ENCODE results near the gene KIF21A.

KIF21A gene

DNA sequence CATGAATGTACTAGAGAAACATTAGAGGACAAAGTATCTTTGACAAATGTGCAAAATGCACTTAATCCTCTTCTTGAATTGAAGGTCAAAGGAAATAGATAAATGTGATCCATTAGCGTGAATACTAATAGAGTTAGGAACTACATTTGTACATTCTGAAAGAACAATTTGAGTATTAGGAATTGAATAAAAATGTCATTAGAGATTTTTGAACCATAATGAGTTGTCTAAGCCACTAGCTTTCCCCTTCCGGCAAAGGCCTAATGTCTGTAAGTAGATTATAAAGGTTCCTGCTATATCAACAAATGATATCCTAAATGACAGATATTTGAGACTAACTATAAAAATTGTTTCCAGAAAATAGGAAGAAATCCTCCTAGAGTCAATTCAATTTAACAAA is 59.8 kb downstream of the KIF21A start:
- DNase-seq, result no peak

DNA sequence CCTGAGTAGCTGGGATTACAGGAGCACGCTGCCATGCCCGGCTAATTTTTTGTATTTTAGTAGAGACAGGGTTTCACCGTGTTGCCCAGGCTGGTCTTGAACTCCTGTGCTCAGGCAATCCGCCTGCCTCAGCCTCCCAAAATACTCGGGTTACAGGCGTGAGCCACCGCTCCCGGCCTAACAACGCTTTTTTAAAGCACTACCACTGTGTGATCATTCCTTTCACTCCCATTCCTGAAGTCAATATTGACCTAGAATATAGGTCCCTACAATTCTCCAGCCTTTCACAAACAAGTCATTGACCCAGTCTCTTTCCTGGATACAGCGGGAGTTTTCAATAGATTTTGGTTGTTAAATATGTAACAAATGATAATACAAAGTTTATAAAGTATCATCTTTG is 62.8 kb downstream of the KIF21A start:
- DNase-seq, result no peak

DNA sequence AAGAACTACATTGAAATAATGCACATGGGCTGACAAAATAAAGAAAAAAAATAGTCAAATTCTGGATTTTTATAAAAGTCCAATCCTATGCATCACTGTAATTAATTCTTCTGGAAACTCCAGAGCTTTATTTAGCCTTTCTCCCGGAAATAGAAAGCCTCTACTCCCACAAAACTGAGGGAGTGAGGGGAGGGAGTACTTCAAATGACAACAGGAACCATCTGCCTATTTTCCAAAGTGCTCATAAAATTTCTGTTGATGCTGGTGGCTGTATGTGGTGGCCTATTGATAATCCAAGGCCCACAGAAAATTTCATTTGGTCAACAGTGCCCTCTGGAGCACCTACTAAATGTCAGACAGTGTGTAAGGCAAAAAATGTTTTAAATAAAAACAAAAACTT is 64.6 kb downstream of the KIF21A start:
- no peak for DNase-seq

DNA sequence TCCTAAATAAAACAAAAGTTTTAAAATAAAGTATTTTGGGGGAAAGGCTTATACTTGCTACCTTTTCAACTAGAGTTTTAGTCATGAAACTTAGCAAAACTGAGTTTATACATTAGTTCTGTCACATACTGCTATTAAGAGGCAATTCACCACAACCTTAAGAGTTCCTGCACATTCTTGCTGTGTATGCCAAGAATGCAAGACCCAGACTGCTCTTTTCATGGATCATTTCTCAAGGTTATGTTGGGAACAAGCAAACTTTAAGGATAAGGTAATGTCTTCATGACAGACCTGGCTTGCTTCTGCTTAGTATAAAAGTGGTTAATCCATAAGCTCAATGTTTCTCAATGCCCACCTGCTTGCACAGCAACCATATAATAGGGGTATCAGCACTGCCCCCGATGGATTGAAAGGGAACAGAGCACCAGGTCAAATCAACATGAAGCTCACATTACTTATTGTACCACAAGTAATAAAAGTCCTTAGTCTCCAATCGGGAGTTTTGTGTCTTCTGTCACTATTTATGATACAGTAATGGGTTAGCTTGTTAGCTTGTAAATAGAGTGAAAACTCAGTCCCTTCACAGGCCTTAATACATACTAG is 67.6 kb downstream of the KIF21A start:
- no peak for DNase-seq

DNA sequence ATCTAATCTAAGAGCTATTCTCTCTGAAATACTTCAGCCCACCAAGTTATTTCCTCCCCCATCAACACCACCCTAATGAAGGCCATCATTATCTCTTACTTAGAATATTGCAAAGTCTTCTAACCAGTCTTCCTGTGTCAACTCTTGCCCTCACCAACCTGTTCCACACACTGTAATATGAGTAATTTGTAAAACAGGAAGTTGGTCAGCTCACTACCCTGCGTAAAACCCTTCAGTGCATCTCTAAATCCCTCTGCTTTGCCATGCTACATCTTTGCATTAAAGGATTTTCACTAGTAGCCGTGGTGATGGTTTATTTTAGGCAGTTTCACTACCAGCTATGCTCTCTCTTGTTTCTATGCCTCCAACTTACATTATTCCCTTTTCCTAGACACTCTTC is 70.0 kb downstream of the KIF21A start:
- DNase-seq, result no peak

DNA sequence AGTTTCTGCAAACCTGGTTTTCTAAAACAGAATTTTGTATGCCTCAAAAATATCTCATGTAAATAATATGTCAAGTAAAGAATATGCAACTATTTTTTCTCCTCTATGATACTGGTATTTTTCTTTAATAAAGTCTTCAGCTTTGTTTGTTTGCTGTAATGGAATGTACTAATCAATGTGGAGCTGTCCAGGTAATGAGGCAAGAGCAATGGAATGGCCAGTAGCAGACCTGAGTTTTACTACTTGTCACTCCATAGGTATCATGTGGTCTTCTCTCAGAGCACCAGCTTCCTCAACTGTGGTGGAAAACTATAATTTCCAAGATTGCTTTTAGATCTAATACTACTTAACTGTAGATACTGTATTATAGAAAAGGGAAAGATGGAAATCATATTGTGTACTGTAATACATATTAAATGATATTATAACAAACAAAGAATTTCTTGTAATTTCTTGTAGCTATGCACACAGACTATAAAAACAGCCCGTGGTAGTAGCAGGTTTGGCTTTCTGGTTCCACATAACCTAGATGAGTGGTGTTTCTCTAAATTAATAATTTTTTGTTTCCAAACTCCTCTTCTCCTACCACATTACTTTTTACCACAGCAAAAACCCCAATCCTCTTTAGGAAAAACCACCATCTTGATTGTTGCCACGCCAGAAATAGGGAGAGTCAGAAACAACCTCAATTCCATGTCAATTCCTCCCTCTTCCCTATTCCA is 70.6 kb downstream of the KIF21A start:
- no peak for DNase-seq

DNA sequence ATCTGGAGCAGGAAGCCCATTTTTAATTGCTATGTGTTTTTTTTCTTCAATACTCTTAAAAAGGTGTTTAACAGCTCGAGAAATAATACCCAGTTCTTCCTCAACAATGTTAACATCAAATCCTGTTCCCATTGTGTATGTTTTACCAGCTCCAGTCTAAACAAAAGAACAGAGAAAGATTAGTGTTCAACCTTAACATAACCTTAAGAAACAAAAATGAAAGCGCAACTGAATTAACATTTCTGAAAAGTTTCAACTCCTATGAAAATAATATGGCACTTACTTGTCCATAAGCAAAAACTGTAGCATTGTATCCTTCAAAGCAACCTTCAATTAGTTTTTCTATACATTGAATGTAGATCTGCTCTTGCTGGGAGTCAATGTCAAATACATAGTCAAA is 73.2 kb downstream of the KIF21A start:
- no peak for DNase-seq

DNA sequence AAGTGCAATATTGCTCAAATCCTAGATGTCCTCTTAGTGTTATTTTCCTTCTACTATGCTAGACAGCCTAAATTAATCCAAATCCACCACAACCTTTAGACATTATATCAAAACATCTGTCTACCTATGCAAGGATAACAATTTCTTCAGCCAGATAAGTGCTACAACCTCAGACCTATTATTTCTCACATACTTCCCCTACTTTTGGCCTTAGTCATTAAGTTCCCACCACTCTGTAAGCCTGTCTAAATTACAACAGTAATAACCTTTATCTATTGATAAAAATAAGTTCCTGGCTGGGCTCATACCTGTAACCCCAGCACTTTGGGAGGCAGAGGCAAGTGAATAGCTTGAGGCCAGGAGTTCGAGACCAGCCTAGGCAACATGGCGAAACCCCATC is 74.0 kb downstream of the KIF21A start:
- no peak for DNase-seq

DNA sequence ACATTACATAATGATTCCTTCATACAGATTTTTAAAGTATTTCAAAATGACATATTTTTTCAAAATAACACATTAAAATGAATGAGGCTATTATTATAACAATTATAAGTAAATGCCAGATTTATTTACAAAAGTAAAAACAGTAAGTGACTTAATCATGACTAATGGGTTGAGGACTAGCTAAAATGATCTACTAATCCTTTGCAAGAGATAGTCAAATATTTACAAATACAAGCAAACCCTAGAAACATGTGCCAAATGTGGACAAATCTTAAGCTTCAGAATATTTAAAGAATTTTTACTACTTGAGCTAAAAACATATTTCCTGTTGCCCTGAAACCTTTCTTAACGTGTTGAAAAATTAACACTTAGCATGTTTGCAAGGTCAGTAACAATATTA is 74.8 kb downstream of the KIF21A start:
- no peak for DNase-seq

DNA sequence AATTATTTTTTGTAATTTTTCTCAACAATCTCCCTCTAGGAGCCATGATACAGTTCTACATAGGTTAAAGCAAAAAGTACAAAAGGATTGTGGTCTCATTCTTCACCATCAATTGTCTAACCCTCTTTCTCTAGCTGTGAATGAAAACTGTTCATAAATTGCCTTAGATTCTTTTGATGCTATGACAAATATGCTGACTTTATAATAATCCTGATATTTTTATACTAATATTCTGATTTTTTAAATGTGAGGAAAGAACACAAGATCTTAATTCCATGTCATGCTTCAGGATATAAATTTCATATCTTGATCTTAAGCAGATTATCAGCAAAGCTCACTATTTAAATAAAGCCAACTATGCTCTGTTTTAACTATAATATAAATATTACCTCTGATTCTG is 75.4 kb downstream of the KIF21A start:
- no peak for DNase-seq

DNA sequence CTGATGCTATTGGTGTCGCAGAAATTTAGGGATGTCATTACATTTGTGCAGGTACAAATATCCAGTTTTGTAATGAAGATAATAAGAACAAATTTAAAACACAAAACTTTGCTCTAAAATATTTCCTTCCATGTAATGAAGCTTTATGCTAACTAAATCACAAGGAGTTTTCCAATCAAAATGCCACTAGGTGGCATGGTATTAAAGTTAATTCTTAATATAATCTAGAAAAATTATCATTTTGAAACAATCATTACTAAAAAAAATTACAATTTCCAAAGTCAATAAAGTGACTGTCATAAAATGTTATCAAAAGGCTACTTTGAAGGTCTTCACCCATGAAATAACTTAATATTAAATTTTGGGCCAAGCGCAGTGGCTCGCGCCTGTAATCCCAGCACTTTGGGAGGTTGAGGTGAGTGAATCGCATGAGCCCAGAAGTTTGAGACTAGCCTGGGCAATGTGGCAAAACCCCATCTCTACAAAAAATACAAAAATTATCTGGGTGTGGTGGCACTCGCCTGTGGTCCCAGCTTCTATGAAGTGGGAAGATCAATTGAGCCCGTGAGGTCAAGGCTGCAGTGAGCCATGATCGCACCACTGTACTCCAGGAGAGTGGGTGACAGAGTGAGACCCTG is 77.4 kb downstream of the KIF21A start:
- no peak for DNase-seq

DNA sequence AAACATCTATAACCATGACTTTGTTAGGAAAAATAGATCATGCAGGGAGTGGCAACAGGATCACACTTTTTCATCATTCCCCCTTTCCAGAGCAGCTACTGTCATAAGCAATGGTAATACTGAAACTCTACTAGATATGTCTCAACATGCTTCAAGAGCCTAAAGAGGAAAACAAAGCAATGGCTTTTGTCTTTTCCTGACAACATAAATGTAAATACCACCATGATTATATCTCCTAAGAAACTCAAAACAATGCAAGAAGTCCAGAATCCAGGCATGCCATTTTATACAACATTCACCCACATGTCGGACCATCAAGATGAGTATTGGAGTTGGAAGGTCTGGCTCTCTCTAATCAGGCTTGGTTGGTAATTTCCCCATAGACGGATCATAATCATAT is 78.7 kb downstream of the KIF21A start:
- DNase-seq, result no peak

DNA sequence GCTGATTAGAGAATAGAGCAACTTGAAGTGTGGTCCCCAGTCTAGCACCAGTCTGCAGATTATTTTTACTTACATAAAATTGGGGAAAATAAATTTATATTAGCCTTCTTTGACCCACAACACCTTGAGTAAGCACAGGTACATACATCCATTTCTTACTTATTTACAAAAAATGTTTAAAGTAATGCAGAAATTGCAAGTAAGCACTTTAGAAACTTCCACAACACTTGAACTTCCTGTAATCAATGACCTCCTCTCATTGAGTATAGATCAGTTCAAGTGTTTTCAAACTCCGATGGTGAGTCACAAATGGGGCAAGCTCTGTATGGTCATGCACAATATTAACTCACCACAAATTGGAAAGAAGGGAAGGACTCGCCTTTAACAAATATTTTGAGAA is 83.3 kb downstream of the KIF21A start:
- no peak for DNase-seq

DNA sequence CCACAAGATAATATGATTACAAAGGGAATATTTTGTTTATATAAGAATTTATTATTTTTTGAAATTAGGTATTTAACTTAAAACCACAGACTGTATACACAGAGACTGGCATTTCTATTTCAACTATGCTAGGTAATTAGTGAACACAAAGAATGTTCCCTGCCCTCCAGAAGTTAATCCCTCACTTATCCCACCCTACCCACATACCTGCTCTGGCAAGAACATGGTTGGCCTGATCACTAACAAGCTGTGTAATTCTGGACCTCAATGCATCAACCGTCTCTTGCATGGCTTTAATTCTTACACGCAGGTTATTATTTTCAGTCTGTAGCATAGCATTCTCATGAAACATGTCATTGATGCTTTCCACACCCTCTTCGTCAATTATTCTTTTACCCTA is 85.9 kb downstream of the KIF21A start:
- DNase-seq, result no peak

DNA sequence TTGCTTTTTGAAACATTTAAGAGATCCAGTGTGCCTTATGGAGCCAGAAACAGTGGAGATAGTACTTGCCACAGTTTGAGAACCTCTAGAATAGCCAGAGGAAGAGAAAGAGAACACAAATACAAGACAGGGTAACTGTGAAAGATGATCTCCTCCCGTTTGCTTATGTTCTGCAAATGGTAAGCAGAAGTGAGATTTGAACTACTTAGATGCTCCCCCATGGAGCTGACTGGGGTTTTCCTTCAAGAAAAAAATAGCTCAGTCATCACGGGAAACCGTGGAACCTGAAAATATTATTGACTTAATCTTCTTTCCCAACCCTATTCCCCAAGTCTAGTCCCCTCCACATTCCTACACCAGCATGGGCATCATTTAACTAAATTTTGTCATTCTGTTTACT is 87.1 kb downstream of the KIF21A start:
- no peak for DNase-seq

DNA sequence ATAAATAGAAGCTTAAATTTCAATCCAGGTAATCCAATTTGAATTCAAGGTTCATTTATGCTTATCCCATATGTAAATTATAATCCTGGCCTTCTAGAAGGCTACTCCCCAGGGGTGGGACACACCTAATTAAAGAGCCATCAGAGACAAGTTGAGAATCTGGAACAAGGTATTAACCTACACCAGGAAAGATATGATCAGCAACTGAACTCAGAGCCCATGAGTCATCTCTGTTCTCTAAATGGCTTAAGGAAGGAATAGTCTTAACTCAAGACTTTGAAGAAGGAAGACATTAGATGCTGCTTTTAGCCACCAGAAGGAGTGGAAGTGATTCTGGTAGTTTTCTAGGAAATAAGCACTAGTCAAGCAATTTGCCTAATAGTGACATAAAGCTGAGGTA is 88.0 kb downstream of the KIF21A start:
- no peak for DNase-seq

DNA sequence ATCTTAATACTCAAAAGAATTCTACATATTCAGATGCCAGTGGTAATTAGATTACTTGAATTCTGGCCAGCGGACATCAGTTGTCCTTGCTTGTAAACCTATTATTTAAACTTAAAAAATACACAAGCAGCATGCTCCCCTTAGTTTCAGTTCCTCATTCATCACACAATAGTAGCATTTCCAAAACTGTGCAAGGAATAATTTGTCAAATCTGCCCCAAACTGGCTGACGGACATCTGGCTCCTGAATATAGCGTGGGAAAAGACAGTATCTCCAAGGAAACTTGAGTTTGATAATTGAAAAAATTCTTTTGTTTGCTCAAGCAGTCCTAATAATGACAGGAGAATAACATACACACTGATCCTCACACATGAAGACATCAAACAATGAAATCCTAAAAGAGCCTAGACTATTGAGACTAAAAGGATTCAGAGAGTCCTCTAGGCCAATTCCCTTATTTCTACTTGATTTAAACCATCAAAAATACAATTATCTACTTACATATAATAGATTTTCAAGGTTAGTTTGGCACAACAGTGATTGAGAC is 90.4 kb downstream of the KIF21A start:
- DNase-seq, result no peak

DNA sequence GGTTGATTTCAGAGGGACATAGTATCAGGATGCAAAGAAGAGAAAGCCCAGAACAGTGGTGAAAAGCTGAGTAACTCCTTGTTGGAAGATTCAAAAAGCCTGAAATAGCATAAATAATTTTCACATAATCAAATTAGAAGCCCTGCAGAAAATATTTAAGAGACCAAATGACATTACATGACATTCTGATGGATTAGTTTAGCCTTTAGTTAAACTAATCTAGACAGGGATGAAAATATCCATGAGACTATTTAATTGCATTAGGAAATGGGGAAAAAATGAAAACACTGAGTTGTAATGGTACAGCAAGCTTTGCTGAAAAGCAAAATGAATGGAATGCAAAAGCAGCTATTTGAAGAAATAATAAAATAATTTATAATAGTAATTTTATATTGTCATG is 91.8 kb downstream of the KIF21A start:
- DNase-seq, result no peak

DNA sequence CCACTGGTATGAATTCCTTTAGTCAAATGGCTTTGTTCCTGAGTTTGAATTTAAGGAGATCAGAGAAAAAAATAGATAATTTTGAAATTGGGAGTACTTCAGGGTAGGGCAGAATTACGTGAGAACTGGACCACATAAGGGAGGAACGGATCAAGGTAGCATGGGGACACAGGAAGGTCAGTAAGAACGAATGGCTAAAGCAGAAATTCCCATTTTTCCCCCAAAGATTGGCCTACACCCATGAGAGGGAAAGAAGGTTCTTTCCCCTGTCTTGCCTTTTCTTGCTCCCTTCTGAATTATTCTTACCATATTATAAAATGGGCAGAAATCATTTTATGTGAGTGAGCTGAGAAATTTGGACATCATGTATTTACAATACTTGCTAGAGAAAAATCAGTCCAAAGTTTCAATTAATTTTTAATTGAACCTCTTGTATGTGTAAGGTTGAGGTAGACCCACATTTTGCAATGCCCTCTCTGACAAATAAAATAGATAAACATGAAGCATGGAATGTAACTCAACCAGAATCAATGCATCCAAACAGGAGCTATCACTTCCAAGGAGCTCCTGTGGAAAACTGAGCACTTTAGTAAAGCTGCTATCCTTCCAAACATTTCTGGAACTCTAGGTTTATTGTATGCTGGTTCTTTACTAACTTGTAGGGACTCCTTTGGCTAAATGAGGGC is 93.8 kb downstream of the KIF21A start:
- no peak for DNase-seq

DNA sequence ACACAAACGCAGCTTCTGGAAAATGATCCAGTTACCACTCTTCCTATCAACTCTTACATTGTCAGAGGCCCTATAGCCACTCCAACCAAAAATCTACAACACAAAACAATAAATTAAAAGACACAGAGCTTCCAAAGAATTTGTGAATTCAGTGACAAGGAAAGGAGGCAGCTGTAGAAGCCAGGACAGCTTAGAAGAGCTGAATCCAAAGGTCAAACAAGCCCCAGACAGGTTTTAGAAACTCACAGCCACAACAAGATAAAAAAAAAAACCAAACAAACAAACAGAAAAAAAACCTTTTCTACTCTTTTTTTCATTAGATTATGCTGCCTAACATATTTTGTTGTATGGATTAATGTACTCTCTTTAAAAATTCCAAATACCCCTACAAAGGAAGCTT is 94.4 kb downstream of the KIF21A start:
- DNase-seq, result no peak

DNA sequence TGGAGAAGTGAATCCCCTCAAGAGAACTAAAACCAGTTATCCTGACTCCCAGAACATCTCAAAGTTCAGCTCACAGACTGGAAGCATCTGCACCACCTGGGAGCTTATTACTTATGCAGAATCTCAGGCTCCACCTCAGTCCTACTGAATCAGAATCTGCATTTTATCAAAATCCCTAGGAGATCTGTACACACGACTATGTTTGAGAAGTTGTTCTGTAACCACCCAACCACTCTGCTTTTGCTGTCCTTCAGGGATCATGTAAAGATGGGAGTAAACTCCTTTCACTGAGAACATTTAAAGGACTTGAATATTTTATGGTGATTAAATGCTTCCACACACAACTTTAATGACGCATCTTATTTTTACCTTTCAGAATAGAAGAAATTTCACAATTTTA is 98.0 kb downstream of the KIF21A start:
- DNase-seq, result no peak

DNA sequence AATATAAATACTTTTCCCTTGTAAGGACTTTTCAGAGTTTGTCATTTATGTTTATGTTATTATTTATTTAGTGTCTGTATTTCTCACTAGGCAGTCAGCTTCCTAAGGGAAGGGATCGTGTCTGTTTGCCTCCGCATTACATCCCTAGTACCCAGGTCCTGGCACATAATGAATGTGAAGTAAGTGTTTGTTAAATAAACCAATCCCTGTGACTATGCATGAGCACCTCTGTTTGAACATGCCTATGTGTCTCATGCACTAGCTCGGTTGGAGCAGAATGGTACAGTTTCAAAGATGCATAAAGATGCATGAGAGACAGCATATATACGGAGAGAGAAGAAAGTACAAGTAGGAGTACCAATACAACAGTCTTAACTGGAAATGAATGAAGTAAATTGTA is 99.3 kb downstream of the KIF21A start:
- DNase-seq, result no peak

DNA sequence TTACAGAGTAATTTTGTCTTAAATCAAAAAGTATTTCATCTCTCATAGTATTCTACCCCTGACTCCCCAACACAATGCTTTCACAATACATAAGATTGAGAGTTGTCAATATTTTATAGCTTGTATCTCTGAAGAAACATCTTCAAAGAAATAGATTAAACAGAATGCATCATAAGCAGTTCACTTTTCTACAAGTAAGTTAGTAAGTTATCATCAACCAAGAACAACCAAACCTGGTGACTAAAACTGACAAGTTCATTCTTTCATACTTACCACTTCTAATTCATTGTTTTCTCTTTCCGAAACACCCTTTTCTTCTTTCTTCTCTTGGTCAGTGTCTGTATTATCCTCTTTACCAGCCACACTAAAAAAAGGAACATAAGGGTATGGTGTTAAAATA is 101.2 kb downstream of the KIF21A start:
- no peak for DNase-seq

DNA sequence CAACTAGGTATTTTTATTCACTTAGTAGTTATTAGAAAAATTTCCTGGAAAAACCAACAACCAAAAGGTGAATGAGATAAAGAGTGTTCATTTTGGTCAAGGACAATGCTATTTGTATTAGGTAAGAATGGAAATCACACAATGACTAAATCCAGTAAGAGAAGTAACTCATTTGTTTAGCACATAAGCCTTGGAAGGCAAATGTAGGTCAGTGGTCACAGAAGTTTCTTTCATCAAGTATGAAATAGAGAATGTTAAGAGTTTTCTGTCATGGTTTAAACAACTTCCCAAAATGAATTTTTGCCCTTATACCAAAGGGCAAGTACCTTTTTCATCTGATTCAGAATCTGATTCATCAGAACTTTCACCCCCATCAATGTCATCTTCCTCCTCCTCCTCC is 101.7 kb downstream of the KIF21A start:
- DNase-seq, result no peak
